ACC112 (cell line): ENCODE measurements around the gene NOX4.
"Not testable (repeated sequence)": the region's sequence is repeated elsewhere in the genome, so short reads cannot be mapped to it uniquely, and the experiment has no call there.

Experiments
- H2AFZ ChIP-seq: fragments of 200-600 bp; sonication (generic); one replicate; pipeline ENCODE4 v1.6.0; 2017; ENCODE audit warnings: antibody characterized with exemption, low read length; ENCODE audit not compliant: unreplicated experiment
- H3K27ac ChIP-seq: fragments of 200-600 bp; sonication (generic); 2 replicates; pipeline ENCODE4 v1.5.1; 2014; ENCODE audit warnings: low read depth, mild to moderate bottlenecking, antibody characterized with exemption, low read length, moderate library complexity
- H3K27me3 ChIP-seq: fragments of 200-600 bp; sonication (generic); 2 replicates; pipeline ENCODE4 v1.6.1; 2014; ENCODE audit warnings: mild to moderate bottlenecking, antibody characterized with exemption, low read length, moderate library complexity, mixed read lengths; ENCODE audit not compliant: insufficient read depth
- H3K36me3 ChIP-seq: fragments of 200-600 bp; sonication (generic); 2 replicates; pipeline ENCODE4 v1.6.1; 2016; ENCODE audit warnings: mild to moderate bottlenecking, antibody characterized with exemption, low read length, moderate library complexity, mixed read lengths; ENCODE audit not compliant: insufficient read depth
- H3K4me1 ChIP-seq: fragments of 200-600 bp; sonication (generic); one replicate; pipeline ENCODE4 v1.6.1; 2016; ENCODE audit warnings: low read length, mixed read lengths; ENCODE audit not compliant: insufficient read depth, unreplicated experiment, control insufficient read depth
- H3K4me3 ChIP-seq: fragments of 200-600 bp; sonication (generic); 2 replicates; pipeline ENCODE4 v1.5.1; 2014; ENCODE audit warnings: mild to moderate bottlenecking, low read depth, low read length
- H3K79me2 ChIP-seq: fragments of 200-600 bp; sonication (generic); one replicate; pipeline ENCODE4 v1.6.0; 2016; ENCODE audit warnings: low read length; ENCODE audit not compliant: control insufficient read depth, unreplicated experiment, insufficient read depth

NOX4 gene

DNA sequence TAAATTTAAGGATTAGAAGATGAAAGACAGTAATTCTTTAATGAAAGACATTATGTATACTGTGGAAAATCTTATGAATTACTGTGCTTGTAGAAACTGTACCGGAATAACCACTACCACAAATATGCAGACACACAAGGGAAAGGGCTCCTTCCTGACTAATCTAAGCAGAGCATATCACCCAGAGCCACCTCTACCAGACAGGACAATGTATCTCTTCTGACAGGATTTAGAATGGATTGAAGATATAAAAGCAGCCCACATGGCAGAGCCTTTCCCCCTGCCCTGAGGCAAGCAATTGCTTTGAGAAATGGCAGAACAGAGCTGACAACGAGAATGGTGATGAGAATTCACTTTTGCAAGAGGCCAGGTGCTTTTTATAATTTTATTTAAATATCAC, 144.1 kb downstream of the NOX4 start:
- Histone ChIP-seq H3K27ac (no peak overlapping the region), H2AFZ (no peak overlapping the region), H3K4me3 (no peak overlapping the region), H3K27me3 (no peaks in the 10 kb centered on the region), H3K4me1 (peaks cover 8% of the 10 kb centered on the region), H3K36me3 (no peaks in the 10 kb centered on the region), H3K79me2 (no peaks in the 10 kb centered on the region)

DNA sequence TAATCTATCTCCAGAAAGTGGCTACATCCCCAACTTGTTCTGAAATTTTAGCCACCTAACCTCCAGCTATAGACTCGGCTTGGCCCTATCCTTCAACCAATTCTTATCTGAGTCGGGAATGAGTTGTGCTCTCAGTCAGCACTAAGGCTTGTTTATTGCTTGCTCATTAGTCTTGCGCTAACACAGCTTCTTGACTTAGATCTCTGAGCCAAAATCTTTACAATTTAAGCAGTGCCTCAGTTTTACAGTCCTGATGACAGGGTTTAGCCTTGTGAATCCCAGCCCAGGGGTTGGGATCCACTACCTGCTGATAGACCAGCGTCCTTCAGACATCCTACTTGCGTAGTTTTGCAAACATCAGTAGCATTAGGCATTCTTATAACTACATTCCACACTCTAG, 144.6 kb downstream of the NOX4 start:
- Histone ChIP-seq H3K4me1 (peaks cover 8% of the 10 kb centered on the region), H2AFZ (no peak overlapping the region)

GRCh38 chr11:89342880-89343572, 148.1 kb downstream of the NOX4 start:
- not testable (repeated sequence) for H3K79me2 ChIP-seq, H3K36me3 ChIP-seq, H3K4me3 ChIP-seq, H3K27me3 ChIP-seq, H3K27ac ChIP-seq
- Histone ChIP-seq H3K4me1 (peaks cover 17% of the 10 kb centered on the region), H2AFZ (peak overlapping the region; percentile 75)

More for the DNA sequence above, 144.6 kb downstream of the NOX4 start:
- H3K27ac ChIP-seq, result no peak overlapping the region
- no peaks in the 10 kb centered on the region for H3K79me2 ChIP-seq
- H3K27me3 ChIP-seq, result no peaks in the 10 kb centered on the region
- H3K4me3 ChIP-seq, result no peak overlapping the region
- no peaks in the 10 kb centered on the region for H3K36me3 ChIP-seq

GRCh38 chr11:89340450-89340849, 150.7 kb downstream of the NOX4 start:
- Histone ChIP-seq H2AFZ (peak overlapping the region; percentile 85), H3K4me3 (0 out of 2 replicates have a peak overlapping the region, but pooled peaks have one; percentile 12), H3K4me1 (peaks cover 19% of the 10 kb centered on the region)
- not testable (repeated sequence) for H3K79me2 ChIP-seq, H3K27me3 ChIP-seq, H3K27ac ChIP-seq, H3K36me3 ChIP-seq

GRCh38 chr11:89338073-89338472, 153.1 kb downstream of the NOX4 start:
- H3K27me3 ChIP-seq, H3K27ac ChIP-seq, H3K4me3 ChIP-seq, H3K36me3 ChIP-seq, H2AFZ ChIP-seq, H3K79me2 ChIP-seq: not testable (repeated sequence)
- H3K4me1 ChIP-seq, result peaks cover 16% of the 10 kb centered on the region

DNA sequence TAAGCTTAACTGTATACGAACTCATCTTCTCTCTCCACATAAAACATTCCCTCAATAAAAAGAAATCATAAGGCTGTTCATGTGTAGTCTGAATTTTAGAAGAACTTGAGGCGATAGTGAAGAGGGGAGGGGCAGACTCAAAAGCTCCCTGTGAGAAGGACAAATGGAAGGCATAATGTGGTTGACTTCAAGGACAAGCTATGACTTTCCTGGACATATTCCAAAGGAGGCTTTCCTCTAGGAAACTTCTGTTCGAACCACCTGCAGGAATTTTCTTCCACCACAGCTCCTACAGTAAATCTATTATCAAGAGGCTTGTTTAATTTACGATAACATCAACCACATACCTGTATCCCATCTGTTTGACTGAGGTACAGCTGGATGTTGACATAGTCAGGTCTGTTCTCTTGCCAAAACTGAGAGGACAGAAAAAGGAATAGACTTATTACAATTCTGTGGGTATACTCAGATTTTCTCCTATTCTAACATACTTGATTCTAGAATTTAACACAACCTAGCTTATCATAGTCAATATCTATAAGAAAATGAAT, 154.0 kb downstream of the NOX4 start:
- not testable (repeated sequence) for H3K27me3 ChIP-seq, H3K79me2 ChIP-seq, H3K27ac ChIP-seq

GRCh38 chr11:89333704-89334103, 157.5 kb downstream of the NOX4 start:
- H3K27ac ChIP-seq, H3K27me3 ChIP-seq, H2AFZ ChIP-seq, H3K4me3 ChIP-seq, H3K79me2 ChIP-seq, H3K4me1 ChIP-seq, H3K36me3 ChIP-seq: not testable (repeated sequence)

More for the DNA sequence above, 154.0 kb downstream of the NOX4 start:
- not testable (repeated sequence) for H2AFZ ChIP-seq, H3K4me3 ChIP-seq, H3K36me3 ChIP-seq
- peaks cover 11% of the 10 kb centered on the region for H3K4me1 ChIP-seq

GRCh38 chr11:89331940-89332339, 159.2 kb downstream of the NOX4 start:
- not testable (repeated sequence) for H3K4me1 ChIP-seq, H3K79me2 ChIP-seq, H3K27me3 ChIP-seq, H3K27ac ChIP-seq, H2AFZ ChIP-seq, H3K4me3 ChIP-seq, H3K36me3 ChIP-seq

GRCh38 chr11:89327885-89328284, 163.3 kb downstream of the NOX4 start:
- no peak overlapping the region for H2AFZ ChIP-seq
- H3K27ac ChIP-seq, result no peak overlapping the region
- H3K4me1 ChIP-seq, result no peaks in the 10 kb centered on the region
- H3K36me3 ChIP-seq, result no peaks in the 10 kb centered on the region
- H3K27me3 ChIP-seq, result no peaks in the 10 kb centered on the region
- H3K4me3 ChIP-seq, result no peak overlapping the region
- H3K79me2 ChIP-seq, result no peaks in the 10 kb centered on the region

DNA sequence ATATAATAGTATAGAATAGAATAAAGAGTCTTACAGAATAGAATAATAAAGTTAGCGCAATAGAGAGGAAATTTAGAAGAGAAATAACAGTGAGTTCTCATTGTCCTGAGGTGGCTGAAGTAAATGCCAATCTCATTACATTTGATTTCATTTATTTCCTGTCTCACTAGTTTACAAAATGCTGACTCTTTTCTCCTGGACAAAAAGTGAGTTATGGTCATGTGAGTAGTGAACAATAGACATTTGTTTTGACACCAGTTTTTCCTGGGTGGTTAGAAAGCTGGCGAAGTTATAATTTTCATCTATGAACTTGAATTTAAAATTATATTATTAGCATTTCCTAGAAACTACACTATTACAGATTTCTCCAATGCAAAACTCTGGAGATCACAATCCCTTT, 169.8 kb downstream of the NOX4 start:
- Histone ChIP-seq H3K27ac (no peak overlapping the region), H3K79me2 (no peaks in the 10 kb centered on the region), H2AFZ (no peak overlapping the region), H3K4me1 (no peaks in the 10 kb centered on the region), H3K36me3 (no peaks in the 10 kb centered on the region), H3K27me3 (no peaks in the 10 kb centered on the region), H3K4me3 (no peak overlapping the region)

DNA sequence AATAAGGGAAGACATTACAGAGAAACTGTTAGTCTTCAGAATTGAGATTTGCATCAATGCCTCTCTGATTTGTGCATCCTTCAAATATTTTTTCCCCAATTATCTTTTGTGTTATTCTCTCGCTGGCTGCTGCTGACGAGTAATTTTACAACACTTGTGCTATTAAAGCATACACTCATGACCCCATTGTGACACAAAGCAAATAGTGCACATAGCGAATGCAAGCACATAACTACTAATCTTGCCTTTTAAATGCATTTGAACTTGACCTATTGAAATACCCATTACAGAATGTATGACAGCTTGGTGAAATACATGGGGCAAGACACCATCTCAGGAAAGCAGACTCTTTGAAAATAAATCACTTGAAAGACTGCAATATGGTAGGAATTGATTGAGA, 180.6 kb downstream of the NOX4 start:
- H3K36me3 ChIP-seq, H3K27ac ChIP-seq, H3K4me3 ChIP-seq: not testable (repeated sequence)

More for the DNA sequence above, 180.6 kb downstream of the NOX4 start:
- H3K27me3 ChIP-seq, H3K4me1 ChIP-seq, H3K79me2 ChIP-seq, H2AFZ ChIP-seq: not testable (repeated sequence)
